NK-92 (cell line): Measurements from ENCODE around the gene NR2F2.

Experiments
- DNase-seq: peaks from one replicate; lab custom pipeline; 2025; ENCODE audit not compliant: unreplicated experiment; lab: John Stamatoyannopoulos, UW

The NR2F2 gene

GRCh38 chr15:96330450-96331143 is at the start of gene NR2F2:
TSS of gene NR2F2 (plus strand) at chr15:96330700. CDS start at chr15:96332106, 1,406 bp downstream.
- no peak for DNase-seq

GRCh38 chr15:96285305-96285704 is 45.2 kb upstream of the NR2F2 start:
- DNase-seq = no peak

GRCh38 chr15:96285729-96286254 is 44.7 kb upstream of the NR2F2 start:
- no peak for DNase-seq

GRCh38 chr15:96290679-96291078 is 39.8 kb upstream of the NR2F2 start:
- no peak for DNase-seq

GRCh38 chr15:96292635-96293034 is 37.9 kb upstream of the NR2F2 start:
- no peak for DNase-seq

- no peak for DNase-seq
These were observed 37.1 kb upstream of the NR2F2 start for GRCh38 chr15:96293441-96293840.

GRCh38 chr15:96294766-96295165 is 35.7 kb upstream of the NR2F2 start:
- no peak for DNase-seq

- no peak for DNase-seq
These were observed 34.2 kb upstream of the NR2F2 start for GRCh38 chr15:96296264-96296663.

- DNase-seq = no peak
These were observed 32.7 kb upstream of the NR2F2 start for GRCh38 chr15:96297783-96298182.

- DNase-seq = no peak
These were observed 32.3 kb upstream of the NR2F2 start for GRCh38 chr15:96298217-96298616.

- no peak for DNase-seq
These were observed 29.7 kb upstream of the NR2F2 start for GRCh38 chr15:96300836-96301235.

- no peak for DNase-seq
These were observed 26.9 kb upstream of the NR2F2 start for GRCh38 chr15:96303503-96304056.

- no peak for DNase-seq
These were observed 25.7 kb upstream of the NR2F2 start for GRCh38 chr15:96304839-96305238.

- DNase-seq = no peak
These were observed 24.2 kb upstream of the NR2F2 start for GRCh38 chr15:96306321-96306720.

- no peak for DNase-seq
These were observed 22.6 kb upstream of the NR2F2 start for GRCh38 chr15:96307856-96308394.

GRCh38 chr15:96309143-96309660 is 21.3 kb upstream of the NR2F2 start:
- no peak for DNase-seq

- no peak for DNase-seq
These were observed 19.1 kb upstream of the NR2F2 start for GRCh38 chr15:96311256-96311955.

GRCh38 chr15:96311956-96312294 is 18.6 kb upstream of the NR2F2 start:
- DNase-seq = no peak

- no peak for DNase-seq
These were observed 17.7 kb upstream of the NR2F2 start for GRCh38 chr15:96312641-96313335.

- DNase-seq = no peak
These were observed 16.0 kb upstream of the NR2F2 start for GRCh38 chr15:96314518-96314917.

GRCh38 chr15:96314963-96315362 is 15.5 kb upstream of the NR2F2 start:
- no peak for DNase-seq
